Erythroblast (primary cell): ENCODE measurements around the gene CDC14A.

ENCODE experiments used
- GATA1 ChIP-seq: IDR thresholded peaks from 2 replicates; pipeline ENCODE4 v1.6.1; 2011; ENCODE audit warnings: low read depth, mild to moderate bottlenecking, control low read depth, low read length, moderate library complexity
- POLR2A ChIP-seq: IDR thresholded peaks from 2 replicates; pipeline ENCODE4 v1.6.1; 2011; ENCODE audit warnings: mild to moderate bottlenecking, low read length

GRCh38 chr1:100483230-100483629 lies 130.9 kb downstream of the CDC14A start:
- TF ChIP-seq POLR2A: no peak
- no peak for TF ChIP-seq GATA1
